OCI-LY7 (cell line): Measurements from ENCODE around the gene HDAC9. TPM values are rescaled to one million over a fixed set of nuclear protein-coding genes. Genes with fewer than 3 reads are reported as not detected.

Experiments used
- BruUV-seq: library from RNA; stranded (reverse); fragments of 400-500 nt; replicated peaks from 2 replicates; lab custom pipeline; 2021; lab: Mats Ljungman, UMichigan
- CTCF ChIA-PET: fragments of 300-600 bp; sonication (Branson Sonifier 250); formaldehyde crosslinking; loops from one replicate; lab custom pipeline; 2022; ENCODE audit warnings: antibody characterized with exemption; ENCODE audit not compliant: unreplicated experiment; lab: Charles Lee
- POLR2A ChIA-PET: fragments of 300-600 bp; sonication (Branson Sonifier 250); formaldehyde crosslinking; loops from one replicate; lab custom pipeline; 2022; ENCODE audit warnings: antibody characterized with exemption; lab: Charles Lee
- DNase-seq: peaks from one replicate; pipeline ENCODE4 v3.0.0-alpha.2; 2015; ENCODE audit warnings: low spot score
- H2AFZ ChIP-seq: fragments of 200-600 bp; sonication (generic), shearing (Covaris generic); 2 replicates; pipeline ENCODE4 v1.6.1; 2014; ENCODE audit warnings: mild to moderate bottlenecking, antibody characterized with exemption, low read length, moderate library complexity
- H3K27ac ChIP-seq: fragments of 200-600 bp; sonication (generic); 2 replicates; pipeline ENCODE4 v1.5.1; 2014; ENCODE audit warnings: mixed run types, low read depth, mild to moderate bottlenecking, moderate library complexity, low read length, inconsistent platforms; ENCODE audit not compliant: poor library complexity, severe bottlenecking
- H3K36me3 ChIP-seq: fragments of 200-600 bp; sonication (generic); 2 replicates; pipeline ENCODE4 v1.6.1; 2014; ENCODE audit warnings: mild to moderate bottlenecking, antibody characterized with exemption, low read length, moderate library complexity, mixed read lengths; ENCODE audit not compliant: insufficient read depth
- H3K4me1 ChIP-seq: fragments of 200-600 bp; sonication (generic); 2 replicates; pipeline ENCODE4 v1.5.1; 2014; ENCODE audit warnings: mild to moderate bottlenecking, low read length; ENCODE audit not compliant: insufficient read depth, poor library complexity, severe bottlenecking
- H3K4me2 ChIP-seq: fragments of 200-600 bp; sonication (generic); 2 replicates; pipeline ENCODE4 v1.6.1; 2014; ENCODE audit warnings: mild to moderate bottlenecking, low read length
- H3K4me3 ChIP-seq: fragments of 200-600 bp; sonication (generic); 2 replicates; pipeline ENCODE4 v1.5.1; 2014; ENCODE audit warnings: mild to moderate bottlenecking, low read depth, low read length; ENCODE audit not compliant: poor library complexity, severe bottlenecking
- H3K79me2 ChIP-seq: fragments of 200-600 bp; sonication (generic); 2 replicates; pipeline ENCODE4 v1.6.1; 2016; ENCODE audit warnings: low read depth, mild to moderate bottlenecking, low read length, moderate library complexity, mixed read lengths; ENCODE audit not compliant: insufficient read depth
- H3K9me2 ChIP-seq: fragments of 200-600 bp; sonication (generic); 2 replicates; pipeline ENCODE4 v1.6.1; 2016; ENCODE audit warnings: mild to moderate bottlenecking, low read length, mixed read lengths; ENCODE audit not compliant: insufficient read depth
- H3K9me3 ChIP-seq: fragments of 200-600 bp; sonication (generic); 2 replicates; pipeline ENCODE4 v1.6.1; 2014; ENCODE audit warnings: mild to moderate bottlenecking, mixed run types, low read length, mixed read lengths
- H4K20me1 ChIP-seq: fragments of 200-600 bp; sonication (generic); 2 replicates; pipeline ENCODE4 v1.6.1; 2014; ENCODE audit warnings: mild to moderate bottlenecking, antibody characterized with exemption, low read length, moderate library complexity, mixed read lengths; ENCODE audit not compliant: insufficient read depth
- EZH2phosphoT487 ChIP-seq: fragments of 200-600 bp; sonication (generic); IDR thresholded peaks from 2 replicates; pipeline ENCODE4 v1.6.1; 2018; ENCODE audit warnings: low read depth, borderline replicate concordance, mild to moderate bottlenecking, mixed run types, antibody characterized with exemption, low read length, moderate library complexity, mixed read lengths
- intact Hi-C: fragments of 100-400 bp; cut with micrococcal nuclease; formaldehyde crosslinking; loops from one replicate; pipeline ENCODE4 v1.10.0; 2022; ENCODE audit not compliant: unreplicated experiment
- total RNA-seq, 2 experiments: library from RNA; depleted of rRNA in 1 of 2; stranded (reverse); fragments of >200 nt in 1 of 2; shearing (Covaris generic) in 1 of 2; gene quantifications; 2 replicates each; pipeline ENCODE4 v1.2.3, GENCODE V29; 2014 to 2022
- TF ChIP-seq, protein P1 (sequence below): fragments of 200-600 bp; sonication (generic); conservative IDR thresholded peaks from 2 replicates; pipeline ENCODE4 v1.5.1; 2014; ENCODE audit warnings: mild to moderate bottlenecking, antibody characterized with exemption, low read length, moderate library complexity, mixed read lengths

The HDAC9 gene
- total RNA-seq, 2 experiments from 2014 or later: 58.8 to 91.7 TPM

GRCh38 chr7:19011212-19011611 lies 515.7 kb downstream of the HDAC9 start:
- no TSS peak for BruUV-seq

GRCh38 chr7:19015098-19015497 lies 519.5 kb downstream of the HDAC9 start:
- H3K79me2 ChIP-seq: no peaks in the 10 kb centered on the region
- H3K9me3 ChIP-seq: no peaks in the 10 kb centered on the region
- no peaks in the 10 kb centered on the region for H3K9me2 ChIP-seq
- ChIA-PET CTCF (no interaction called here), POLR2A (interaction anchor here (1.0 kb wide), 1 partner anchor 19 kb away, joined by 3 read pairs; no protein-coding TSS in a partner anchor)
- H3K4me3 ChIP-seq: no peak overlapping the region
- intact Hi-C loops: no loop called here
- BruUV-seq: no TSS peak
- DNase-seq: no peak
- H3K4me2 ChIP-seq: no peak overlapping the region
- H3K4me1 ChIP-seq: no peaks in the 10 kb centered on the region
- H4K20me1 ChIP-seq: no peaks in the 10 kb centered on the region
- TF ChIP-seq, protein P1, sequence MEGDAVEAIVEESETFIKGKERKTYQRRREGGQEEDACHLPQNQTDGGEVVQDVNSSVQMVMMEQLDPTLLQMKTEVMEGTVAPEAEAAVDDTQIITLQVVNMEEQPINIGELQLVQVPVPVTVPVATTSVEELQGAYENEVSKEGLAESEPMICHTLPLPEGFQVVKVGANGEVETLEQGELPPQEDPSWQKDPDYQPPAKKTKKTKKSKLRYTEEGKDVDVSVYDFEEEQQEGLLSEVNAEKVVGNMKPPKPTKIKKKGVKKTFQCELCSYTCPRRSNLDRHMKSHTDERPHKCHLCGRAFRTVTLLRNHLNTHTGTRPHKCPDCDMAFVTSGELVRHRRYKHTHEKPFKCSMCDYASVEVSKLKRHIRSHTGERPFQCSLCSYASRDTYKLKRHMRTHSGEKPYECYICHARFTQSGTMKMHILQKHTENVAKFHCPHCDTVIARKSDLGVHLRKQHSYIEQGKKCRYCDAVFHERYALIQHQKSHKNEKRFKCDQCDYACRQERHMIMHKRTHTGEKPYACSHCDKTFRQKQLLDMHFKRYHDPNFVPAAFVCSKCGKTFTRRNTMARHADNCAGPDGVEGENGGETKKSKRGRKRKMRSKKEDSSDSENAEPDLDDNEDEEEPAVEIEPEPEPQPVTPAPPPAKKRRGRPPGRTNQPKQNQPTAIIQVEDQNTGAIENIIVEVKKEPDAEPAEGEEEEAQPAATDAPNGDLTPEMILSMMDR: no peak
- TF ChIP-seq EZH2phosphoT487: no peak
- no peak overlapping the region for H2AFZ ChIP-seq
- H3K36me3 ChIP-seq: no peaks in the 10 kb centered on the region
- no peak overlapping the region for H3K27ac ChIP-seq

More at GRCh38 chr7:19011212-19011611, 515.7 kb downstream of the HDAC9 start:
- H3K36me3 ChIP-seq: no peaks in the 10 kb centered on the region
- no peak overlapping the region for H2AFZ ChIP-seq
- H4K20me1 ChIP-seq: no peaks in the 10 kb centered on the region
- no peak overlapping the region for H3K4me3 ChIP-seq
- intact Hi-C loops: no loop called here
- TF ChIP-seq, protein P1: no peak
- TF ChIP-seq EZH2phosphoT487: no peak
- H3K9me2 ChIP-seq: no peaks in the 10 kb centered on the region
- ChIA-PET CTCF (no interaction called here), POLR2A (no interaction called here)
- DNase-seq: no peak
- H3K9me3 ChIP-seq: no peaks in the 10 kb centered on the region
- no peaks in the 10 kb centered on the region for H3K79me2 ChIP-seq
- H3K4me1 ChIP-seq: no peaks in the 10 kb centered on the region
- no peak overlapping the region for H3K4me2 ChIP-seq
- no peak overlapping the region for H3K27ac ChIP-seq

DNA sequence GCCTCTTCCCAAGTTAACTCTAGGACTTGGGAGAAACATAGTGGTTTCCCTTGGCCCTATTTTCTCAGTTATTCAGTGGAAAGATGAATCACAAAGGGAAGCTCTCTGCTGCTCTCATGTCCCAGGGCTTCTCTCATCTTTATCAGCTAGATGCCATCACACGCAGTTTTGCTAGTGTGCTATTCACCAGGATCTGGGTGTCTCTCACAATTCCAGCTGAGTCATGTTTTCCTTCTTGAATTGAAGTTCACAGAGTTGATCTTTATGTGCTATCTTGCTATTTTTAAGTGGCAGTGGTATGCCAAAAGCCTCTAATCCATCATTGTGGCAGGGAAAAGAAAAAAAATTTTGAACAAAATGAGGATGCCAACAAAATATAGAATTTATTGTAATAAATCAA lies 520.6 kb downstream of the HDAC9 start:
- ChIA-PET CTCF (interaction anchor here (0.5 kb wide), 1 partner anchor 622 kb away, joined by 4 read pairs; no protein-coding TSS in a partner anchor), POLR2A (interaction anchor here (0.6 to 0.7 kb wide), 2 partner anchors 549 to 749 kb away, joined by 3 read pairs; no protein-coding TSS in a partner anchor)
- no peak overlapping the region for H3K4me2 ChIP-seq
- no peak overlapping the region for H2AFZ ChIP-seq
- H3K79me2 ChIP-seq: no peaks in the 10 kb centered on the region
- no peaks in the 10 kb centered on the region for H3K9me2 ChIP-seq
- H3K4me1 ChIP-seq: no peaks in the 10 kb centered on the region
- no peak overlapping the region for H3K27ac ChIP-seq
- DNase-seq: no peak
- H3K36me3 ChIP-seq: no peaks in the 10 kb centered on the region
- intact Hi-C loops: no loop called here
- TF ChIP-seq, protein P1: no peak
- TF ChIP-seq EZH2phosphoT487: no peak
- no peaks in the 10 kb centered on the region for H3K9me3 ChIP-seq
- BruUV-seq: no TSS peak
- no peaks in the 10 kb centered on the region for H4K20me1 ChIP-seq
- H3K4me3 ChIP-seq: no peak overlapping the region
